ENCODE data around the gene ATP11A.

GRCh38 chr13:112733661-112734379 is 44.0 kb downstream of the ATP11A start:
- TF ChIP-seq POLR2AphosphoS5 (IDR thresholded peaks at IDR 0.05; ENCODE audit: borderline replicate concordance, low read depth, low read length): no peak
- TF ChIP-seq EZH2 (IDR thresholded peaks at IDR 0.05): no peak
